ENCODE measurements around the gene TINAGL1. TPM values are rescaled to one million over a fixed set of nuclear protein-coding genes. Genes with fewer than 3 reads are reported as not detected.

TINAGL1 gene
- polyA plus RNA-seq, 1 donor, result 21.1 TPM

DNA sequence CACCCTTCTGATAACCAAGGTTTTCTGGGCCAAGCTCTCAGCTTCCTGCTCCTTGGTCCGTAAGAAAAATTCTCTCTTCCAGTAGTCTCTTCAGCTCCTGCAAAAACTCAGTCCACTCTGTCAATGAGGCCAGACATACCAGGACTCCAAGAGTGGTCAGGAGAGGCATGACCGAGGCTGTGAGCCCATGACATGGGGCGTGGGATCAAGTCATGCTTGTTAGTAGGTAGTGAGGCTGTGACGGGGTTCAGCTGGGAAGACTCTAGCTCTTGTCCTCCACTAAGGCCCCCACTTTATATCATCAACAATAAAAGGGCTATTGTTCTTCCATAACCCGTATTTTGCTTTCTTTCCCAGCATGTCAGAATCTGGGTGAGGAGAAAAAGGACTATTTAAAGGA is 31.0 kb downstream of the TINAGL1 start:
- no peak for DNase-seq (ENCODE audit: low read depth)

GRCh38 chr1:31609514-31610118 is 33.3 kb downstream of the TINAGL1 start:
- DNase-seq (ENCODE audit: low read depth), result no peak

DNA sequence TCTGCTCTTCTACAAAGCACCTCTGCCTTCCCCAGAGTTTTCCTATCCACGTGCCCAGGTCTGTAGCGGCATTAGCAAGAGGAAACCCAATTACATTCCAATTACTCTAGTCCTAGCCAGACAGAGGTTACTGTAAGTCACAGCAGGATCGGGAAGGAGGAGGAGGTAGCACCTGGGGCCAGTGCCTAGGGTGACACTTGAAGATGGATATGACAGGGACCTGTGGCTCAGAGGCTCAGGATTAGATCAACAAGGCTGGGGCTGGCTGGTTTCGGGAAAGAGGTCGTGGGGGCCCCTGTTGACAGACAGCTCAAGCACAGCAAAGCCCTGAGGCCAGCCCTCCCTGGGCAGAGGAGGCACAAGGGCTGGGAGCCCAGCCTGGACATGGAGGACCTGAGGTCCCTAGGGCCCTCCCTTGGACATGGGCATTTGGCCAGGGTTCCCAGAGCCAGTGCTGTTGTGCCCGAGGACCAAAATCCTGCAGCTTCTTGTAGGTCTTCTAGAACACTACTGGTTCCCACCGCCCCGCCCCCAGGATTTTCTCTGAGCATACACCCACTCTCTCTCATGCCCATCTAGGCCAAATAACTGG is 38.2 kb downstream of the TINAGL1 start:
- no peak for DNase-seq (ENCODE audit: low read depth)

DNA sequence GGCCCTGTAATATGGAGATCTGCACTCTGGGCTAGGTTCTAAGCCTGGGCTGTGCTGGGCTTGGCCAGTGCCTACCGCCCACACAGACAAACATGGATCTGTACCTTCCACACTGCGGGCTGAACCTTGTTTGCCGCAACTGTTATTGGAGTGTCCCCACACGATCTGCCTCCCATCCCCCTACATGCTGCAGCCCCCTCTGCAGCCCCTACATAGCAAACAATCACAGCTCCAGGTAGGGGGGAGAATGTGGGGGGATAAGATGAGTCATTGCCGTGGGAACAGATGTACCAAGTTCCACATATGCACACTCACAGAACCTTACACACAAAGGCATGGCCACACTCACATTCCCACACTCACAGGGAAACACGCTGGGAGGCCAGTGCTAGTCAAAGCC is 39.1 kb downstream of the TINAGL1 start:
- no peak for DNase-seq (ENCODE audit: low read depth)

GRCh38 chr1:31615939-31616338 is 39.6 kb downstream of the TINAGL1 start:
- DNase-seq (ENCODE audit: low read depth), result no peak

DNA sequence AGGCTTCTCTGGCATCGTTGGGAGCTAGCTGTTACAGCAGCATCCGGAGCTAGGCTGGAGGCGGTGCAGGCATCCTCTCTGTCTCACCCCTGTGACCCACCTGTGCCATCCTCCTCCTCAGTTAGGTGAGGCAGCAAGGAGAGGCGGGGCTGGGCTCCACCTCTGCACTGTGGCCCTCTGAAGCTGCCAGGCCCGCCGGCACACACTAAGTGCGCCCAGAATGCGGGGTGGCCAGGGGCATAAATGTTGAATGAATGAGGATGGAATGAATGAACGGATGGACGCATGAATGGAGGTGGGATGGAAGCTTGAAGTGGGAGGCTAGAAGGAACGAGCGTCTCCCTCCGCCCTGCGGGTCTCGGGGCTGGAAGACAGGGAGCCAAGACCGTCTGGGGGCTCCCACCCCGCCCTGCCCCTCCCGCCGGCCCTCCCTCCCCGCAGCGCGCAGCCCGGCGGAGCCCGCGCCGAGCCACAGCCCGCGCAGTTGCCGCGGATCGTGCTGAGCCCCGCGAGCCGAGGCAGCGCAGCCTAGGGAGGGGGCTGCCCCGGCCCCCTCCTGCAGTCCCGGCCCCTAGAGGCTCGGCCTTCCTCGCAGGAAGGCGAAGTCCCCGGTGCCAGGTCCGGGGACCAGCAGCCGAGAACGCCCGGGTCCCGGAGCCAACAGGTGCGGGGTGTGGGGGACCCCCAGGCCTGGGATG is 41.1 kb downstream of the TINAGL1 start, which contains the start of gene HCRTR1:
HCRTR1 (plus strand) TSS at position 472 of the 698 bp plus-strand sequence. CDS start 1,504 bp downstream, outside the sequence.
- DNase-seq (ENCODE audit: low read depth), result no peak

DNA sequence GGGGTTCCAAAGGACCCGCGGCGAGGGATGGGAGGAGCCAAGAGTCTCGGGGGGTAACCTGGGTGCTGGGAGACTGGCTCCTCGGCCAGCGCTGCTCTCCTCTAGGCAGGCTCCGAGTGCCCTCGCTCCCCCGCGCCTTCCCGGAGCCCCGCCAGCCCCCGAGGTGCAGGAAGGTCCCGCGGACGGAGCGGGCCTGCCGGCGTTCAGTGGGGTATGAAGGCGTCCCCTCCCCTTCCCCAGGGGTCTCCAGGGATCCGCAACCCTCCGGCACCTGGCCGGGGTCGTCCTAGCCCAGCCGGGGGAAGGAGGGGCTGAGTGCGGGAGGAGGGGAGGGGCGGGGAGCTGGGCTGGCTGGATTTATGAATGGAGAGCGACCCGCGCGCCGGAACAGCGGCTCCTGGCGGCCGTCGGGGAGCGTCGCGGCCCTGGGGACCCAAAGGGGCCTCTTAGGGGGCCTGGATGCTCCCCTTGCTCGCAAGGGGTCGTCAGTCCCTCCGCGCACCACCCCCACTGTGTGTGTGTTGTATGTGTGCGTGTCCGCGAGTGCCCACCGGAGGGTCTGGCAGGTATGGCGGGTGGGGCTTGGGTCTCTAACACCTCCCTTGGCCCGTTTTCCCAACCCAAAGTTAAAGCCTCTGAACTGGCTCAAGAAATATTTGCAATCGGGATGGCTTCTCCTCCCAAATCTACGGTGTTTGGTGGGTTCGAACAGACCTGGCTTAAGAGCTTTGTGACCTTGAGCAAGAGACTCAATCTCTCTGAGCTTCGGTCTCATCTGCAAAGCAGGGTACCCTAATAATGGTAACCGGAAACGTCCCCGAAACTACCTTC is 41.8 kb downstream of the TINAGL1 start:
- no peak for DNase-seq (ENCODE audit: low read depth)

GRCh38 chr1:31618916-31619846 is 42.9 kb downstream of the TINAGL1 start:
- DNase-seq (ENCODE audit: low read depth), result no peak

DNA sequence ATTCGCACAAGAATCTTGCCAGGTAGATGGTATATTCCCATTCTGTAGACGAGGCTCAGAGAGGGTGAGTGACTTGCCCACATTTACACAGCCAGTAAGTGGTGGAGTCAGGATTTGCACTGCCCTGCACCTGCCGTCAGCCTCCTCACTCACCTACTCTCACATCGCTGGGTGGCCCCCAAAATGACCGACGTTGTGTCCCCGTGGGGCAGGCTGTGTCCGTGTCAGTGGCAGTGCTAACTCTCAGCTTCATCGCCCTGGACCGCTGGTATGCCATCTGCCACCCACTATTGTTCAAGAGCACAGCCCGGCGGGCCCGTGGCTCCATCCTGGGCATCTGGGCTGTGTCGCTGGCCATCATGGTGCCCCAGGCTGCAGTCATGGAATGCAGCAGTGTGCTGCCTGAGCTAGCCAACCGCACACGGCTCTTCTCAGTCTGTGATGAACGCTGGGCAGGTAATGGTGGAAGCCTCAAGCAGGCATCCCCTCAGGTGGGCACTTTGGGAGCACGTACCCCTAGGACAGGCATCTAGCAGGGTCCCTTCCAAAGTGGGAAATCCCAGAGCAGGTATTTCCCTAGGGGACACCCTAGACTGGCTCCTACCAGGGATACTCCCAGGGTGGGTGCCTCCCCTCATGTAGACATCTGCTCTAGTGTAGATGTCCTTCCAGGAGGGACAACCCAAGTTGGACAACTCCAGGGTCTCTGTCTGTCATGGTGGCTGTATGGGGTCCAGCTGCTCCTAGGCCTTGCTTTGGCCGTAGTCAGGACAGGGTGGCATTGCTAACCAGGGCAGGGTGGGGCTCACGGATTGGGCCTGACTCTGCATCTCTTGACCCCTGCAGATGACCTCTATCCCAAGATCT is 44.5 kb downstream of the TINAGL1 start:
- no peak for DNase-seq (ENCODE audit: low read depth)

GRCh38 chr1:31621498-31621820 is 45.1 kb downstream of the TINAGL1 start:
- DNase-seq (ENCODE audit: low read depth), result no peak

DNA sequence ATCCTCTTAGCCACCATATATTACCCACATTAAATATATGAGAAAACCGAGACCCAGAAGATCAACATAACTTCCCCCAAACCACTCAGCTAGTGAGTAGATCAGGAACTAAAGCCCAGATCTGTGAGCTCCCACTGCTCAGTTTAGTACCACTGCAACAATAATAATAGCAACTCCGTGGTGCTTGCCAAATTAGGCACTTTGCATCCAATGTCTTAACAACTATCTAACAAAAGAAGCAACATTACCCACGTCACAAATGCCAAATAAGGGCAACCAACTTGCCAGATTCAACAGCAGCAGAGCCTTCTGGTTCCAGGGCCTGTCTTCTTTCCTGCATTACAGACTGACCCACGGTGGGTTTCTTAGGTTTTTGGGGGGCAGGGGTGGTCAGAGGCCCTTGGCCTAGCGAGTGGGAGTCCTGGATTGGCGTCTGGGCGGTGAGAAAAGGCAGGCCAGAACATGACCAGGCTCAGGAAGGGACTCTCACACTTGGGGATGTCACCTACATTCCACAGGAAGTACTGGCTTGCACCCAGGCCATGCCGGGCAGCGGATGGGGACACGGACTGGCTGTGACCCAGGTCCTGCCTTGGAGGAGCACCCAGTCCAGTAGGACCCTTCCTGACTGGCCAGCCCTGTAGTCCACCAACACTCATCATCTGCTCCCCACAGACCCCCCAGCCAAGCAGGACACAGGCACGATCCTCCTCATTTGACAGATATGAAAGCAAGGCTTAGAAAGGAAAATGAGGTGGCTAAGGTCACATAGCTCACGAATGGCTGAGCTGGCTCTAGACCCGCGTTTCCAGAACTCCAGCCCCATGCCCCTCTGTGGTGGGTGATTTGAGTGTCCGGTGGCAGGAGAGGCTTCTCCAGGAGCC is 45.8 kb downstream of the TINAGL1 start:
- no peak for DNase-seq (ENCODE audit: low read depth)

GRCh38 chr1:31623365-31623764 is 47.0 kb downstream of the TINAGL1 start:
- DNase-seq (ENCODE audit: low read depth), result no peak

GRCh38 chr1:31624309-31624708 is 48.0 kb downstream of the TINAGL1 start:
- no peak for DNase-seq (ENCODE audit: low read depth)

DNA sequence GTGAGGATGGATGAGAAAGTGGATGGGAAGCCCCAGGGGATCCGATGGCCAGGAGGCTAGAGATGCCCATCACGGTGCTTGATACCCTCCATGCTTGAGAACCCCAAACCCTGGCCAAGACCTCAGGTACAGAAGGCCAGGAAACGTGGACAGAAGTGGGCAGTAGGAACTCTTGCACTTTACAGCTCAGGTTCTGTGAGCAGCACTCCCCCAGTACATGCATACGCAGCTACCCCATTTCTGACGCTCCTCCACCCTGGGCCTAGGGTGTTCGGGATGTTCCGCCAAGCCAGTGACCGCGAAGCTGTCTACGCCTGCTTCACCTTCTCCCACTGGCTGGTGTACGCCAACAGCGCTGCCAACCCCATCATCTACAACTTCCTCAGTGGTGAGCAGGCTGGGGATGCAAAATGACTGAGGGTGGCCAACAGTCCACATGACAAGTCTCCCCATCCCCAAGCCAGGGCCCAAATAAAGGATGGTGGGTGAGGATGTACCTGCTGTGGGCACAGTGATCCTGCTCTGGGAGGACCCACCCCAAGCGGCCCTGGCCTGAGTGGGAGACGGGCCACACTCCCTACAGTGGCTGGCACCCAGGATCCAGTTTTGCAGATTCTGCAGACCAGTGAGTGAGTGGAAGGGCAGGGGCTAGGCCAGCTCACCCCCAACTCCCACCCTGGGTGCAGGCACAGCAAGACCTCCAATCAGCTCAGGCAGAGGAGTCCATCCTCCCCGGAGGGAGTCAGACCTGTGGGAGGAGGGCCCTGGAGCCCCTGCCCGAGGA is 48.6 kb downstream of the TINAGL1 start:
- no peak for DNase-seq (ENCODE audit: low read depth)

DNA sequence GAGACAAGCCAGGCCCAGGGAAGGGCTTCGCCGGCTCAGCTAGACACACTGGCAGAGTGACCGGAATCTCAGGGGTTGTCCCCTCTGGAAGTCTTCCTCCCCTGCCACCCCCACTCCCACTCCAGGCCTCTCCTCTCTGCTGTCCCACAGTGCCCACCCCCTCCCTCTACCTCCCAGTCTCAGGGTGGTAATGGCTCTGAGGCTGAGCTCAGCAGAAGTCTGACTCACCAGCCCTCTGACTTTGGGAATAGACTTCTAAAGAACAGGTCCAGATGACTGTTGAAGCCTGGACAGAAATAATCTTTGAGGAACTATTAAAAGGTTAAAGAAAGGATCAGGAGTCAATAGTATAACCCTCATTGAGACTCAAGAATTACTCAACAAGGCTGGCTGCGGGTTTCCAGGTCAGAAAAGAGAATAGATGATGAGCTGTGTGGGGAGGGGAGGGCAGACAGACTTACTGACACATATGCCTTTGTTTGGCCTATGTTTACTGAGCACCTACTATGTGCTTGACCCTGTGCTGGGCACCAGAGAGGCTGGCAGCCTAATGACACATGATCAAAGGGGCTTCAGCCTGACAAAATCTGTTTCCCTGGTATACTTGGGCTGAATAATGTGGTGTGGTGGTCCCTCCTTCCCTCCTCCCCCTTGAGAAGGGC is 49.4 kb downstream of the TINAGL1 start:
- DNase-seq (ENCODE audit: low read depth), result no peak

DNA sequence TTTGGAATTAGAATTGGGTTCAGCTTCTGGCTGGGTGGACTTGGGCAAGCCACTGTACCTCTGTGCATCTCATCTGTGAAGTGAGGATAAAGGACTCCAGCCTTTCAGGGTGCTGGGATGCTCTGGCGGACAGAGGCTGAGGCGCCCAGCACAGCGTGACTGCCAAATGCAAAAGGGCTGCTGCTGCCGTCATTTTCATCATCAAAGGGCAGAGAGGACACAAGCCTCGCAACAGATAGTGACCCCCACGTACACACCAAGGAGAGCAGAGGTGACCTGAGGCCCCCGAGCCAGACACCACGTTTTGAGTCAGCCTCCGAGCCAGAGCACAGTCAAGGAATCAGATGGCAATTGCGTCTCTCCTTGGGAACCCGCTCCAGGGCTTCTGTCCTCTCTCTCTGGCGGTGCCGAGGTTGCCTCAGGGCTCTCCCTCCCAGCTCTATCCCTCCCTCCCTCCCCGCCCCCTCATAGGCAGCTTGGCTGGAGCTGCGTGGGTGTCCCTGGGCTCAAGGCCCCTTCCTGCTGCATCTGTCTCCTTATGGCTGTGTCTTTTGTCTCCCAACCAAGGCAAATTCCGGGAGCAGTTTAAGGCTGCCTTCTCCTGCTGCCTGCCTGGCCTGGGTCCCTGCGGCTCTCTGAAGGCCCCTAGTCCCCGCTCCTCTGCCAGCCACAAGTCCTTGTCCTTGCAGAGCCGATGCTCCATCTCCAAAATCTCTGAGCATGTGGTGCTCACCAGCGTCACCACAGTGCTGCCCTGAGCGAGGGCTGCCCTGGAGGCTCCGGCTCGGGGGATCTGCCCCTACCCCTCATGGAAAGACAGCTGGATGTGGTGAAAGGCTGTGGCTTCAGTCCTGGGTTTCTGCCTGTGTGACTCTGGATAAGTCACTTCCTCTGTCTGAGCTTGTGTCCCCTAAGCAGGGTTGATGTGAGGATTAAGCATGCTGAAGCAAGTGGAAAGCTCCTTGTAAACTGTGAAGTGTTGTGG is 50.2 kb downstream of the TINAGL1 start:
- DNase-seq (ENCODE audit: low read depth), result no peak

Data from forelimb muscle (tissue), 1 donor.